Germinal center (tissue), 1 donor: ENCODE measurements around the gene HLA-DMB.
A peak's percentile ranks its signal among the peaks of the same experiment; 100 is the strongest.

Source experiments
- DNase-seq: peaks from one replicate; pipeline ENCODE4 v3.0.0; 2012; ENCODE audit warnings: mixed read lengths, low spot score

HLA-DMB gene

GRCh38 chr6:32971581-32972352 is 30.9 kb upstream of the HLA-DMB start:
- DNase-seq = peak; percentile 96

- DNase-seq = no peak
These were observed 30.4 kb upstream of the HLA-DMB start for GRCh38 chr6:32971242-32971580.

GRCh38 chr6:32970413-32971241 is 29.8 kb upstream of the HLA-DMB start:
- DNase-seq = peak; percentile 59

GRCh38 chr6:32969685-32970412 is 29.0 kb upstream of the HLA-DMB start:
- no peak for DNase-seq

GRCh38 chr6:32968867-32969684 is 28.2 kb upstream of the HLA-DMB start:
- peak; percentile 46 for DNase-seq

- peak; percentile 91 for DNase-seq
These were observed 27.5 kb upstream of the HLA-DMB start, which contains the start of gene BRD2 for GRCh38 chr6:32968093-32968866. TSS of gene BRD2 (plus strand) at chr6:32968594. CDS start at chr6:32972899, 4,305 bp downstream.

- DNase-seq = peak; percentile 42
These were observed 26.6 kb upstream of the HLA-DMB start for GRCh38 chr6:32967151-32968091.

GRCh38 chr6:32964776-32965175 is 23.9 kb upstream of the HLA-DMB start:
- no peak for DNase-seq

GRCh38 chr6:32963866-32964265 is 23.0 kb upstream of the HLA-DMB start:
- DNase-seq = no peak

- no peak for DNase-seq
These were observed 21.5 kb upstream of the HLA-DMB start for GRCh38 chr6:32962213-32962826.

- no peak for DNase-seq
These were observed 19.7 kb upstream of the HLA-DMB start for GRCh38 chr6:32960563-32960962.

- no peak for DNase-seq
These were observed 15.3 kb upstream of the HLA-DMB start for GRCh38 chr6:32956176-32956575.

- DNase-seq = no peak
These were observed 14.4 kb upstream of the HLA-DMB start for GRCh38 chr6:32954986-32955802.

- DNase-seq = no peak
These were observed 13.4 kb upstream of the HLA-DMB start for GRCh38 chr6:32954267-32954666.

- DNase-seq = no peak
These were observed 12.9 kb upstream of the HLA-DMB start for GRCh38 chr6:32953775-32954174.

- DNase-seq = peak; percentile 88
These were observed 12.2 kb upstream of the HLA-DMB start, which contains the start of gene HLA-DMA for GRCh38 chr6:32952817-32953739. TSS of gene HLA-DMA (minus strand) at chr6:32953097. CDS start at chr6:32953036, 61 bp downstream.

GRCh38 chr6:32950449-32950848 is 9.6 kb upstream of the HLA-DMB start:
- DNase-seq = no peak
